HEK293 (cell line): ENCODE data around the gene HNF1A.

Experiments used
- CTCF ChIA-PET: fragments of 350-600 bp; formaldehyde crosslinking; extraction: SDS; loops from one replicate; lab custom pipeline; 2021; ENCODE audit warnings: antibody characterized with exemption; lab: Yijun Ruan, JAX
- POLR2A ChIA-PET: fragments of 300-600 bp; formaldehyde crosslinking; extraction: SDS; loops from one replicate; lab custom pipeline; 2020; ENCODE audit warnings: antibody characterized with exemption, inconsistent platforms; lab: Yijun Ruan, JAX
- H3K27ac ChIP-seq: fragments of 200-500 bp; sonication (Bioruptor generic); 2 replicates; pipeline ENCODE4 v1.5.1; 2014; ENCODE audit warnings: low read depth, low read length, control low read depth, inconsistent platforms; ENCODE audit errors: extremely low read depth
- H3K36me3 ChIP-seq, 2 experiments: fragments of 200-500 bp in 1 of 2; sonication (Bioruptor generic) in 1 of 2; 1 replicate in 1 of 2; 2 replicates in 1 of 2; pipeline ENCODE4 v1.5.1; 2014 to 2017; ENCODE audit warnings: inconsistent platforms in 2 of 2, low read length in 2 of 2; ENCODE audit not compliant: control insufficient read depth in 2 of 2, insufficient read depth in 1 of 2
- H3K4me1 ChIP-seq: fragments of 200-500 bp; sonication (Bioruptor generic); 2 replicates; pipeline ENCODE4 v1.5.1; 2014; ENCODE audit warnings: mild to moderate bottlenecking, low read length, inconsistent platforms; ENCODE audit not compliant: control insufficient read depth, insufficient read depth
- H3K4me3 ChIP-seq: 2 replicates; pipeline ENCODE4 v1.5.1; 2011; ENCODE audit warnings: low read depth, mild to moderate bottlenecking, control low read depth, low read length, moderate library complexity
- H3K9me3 ChIP-seq: fragments of 200-500 bp; sonication (Bioruptor generic); 2 replicates; pipeline ENCODE4 v1.5.1; 2014; ENCODE audit warnings: low read depth, low read length, inconsistent platforms; ENCODE audit not compliant: control insufficient read depth, insufficient read depth
- ATF2 ChIP-seq: fragments of 450-650 bp; formaldehyde crosslinking; IDR thresholded peaks from 2 replicates; pipeline ENCODE4 v1.5.1; 2016; ENCODE audit warnings: missing biosample characterization, missing genetic modification characterization, low read depth
- OVOL3 ChIP-seq: fragments of 450-650 bp; formaldehyde crosslinking; IDR thresholded peaks from 2 replicates; pipeline ENCODE4 v1.5.1; 2016; ENCODE audit warnings: missing biosample characterization, missing genetic modification characterization
- ZBTB49 ChIP-seq: fragments of 450-650 bp; formaldehyde crosslinking; IDR thresholded peaks from 2 replicates; pipeline ENCODE4 v1.5.1; 2016; ENCODE audit warnings: missing biosample characterization, missing genetic modification characterization, low read depth
- ZEB2 ChIP-seq: fragments of 450-650 bp; formaldehyde crosslinking; IDR thresholded peaks from 2 replicates; pipeline ENCODE4 v1.5.1; 2016; ENCODE audit warnings: missing biosample characterization, missing genetic modification characterization
- ZFP3 ChIP-seq: fragments of 450-650 bp; formaldehyde crosslinking; IDR thresholded peaks from 2 replicates; pipeline ENCODE4 v1.5.1; 2016; ENCODE audit warnings: low read depth, missing biosample characterization, missing genetic modification characterization
- ZNF16 ChIP-seq: fragments of 450-650 bp; formaldehyde crosslinking; IDR thresholded peaks from 2 replicates; pipeline ENCODE4 v1.5.1; 2016; ENCODE audit warnings: low read depth, missing biosample characterization, missing genetic modification characterization
- ZNF341 ChIP-seq: fragments of 450-650 bp; formaldehyde crosslinking; IDR thresholded peaks from 2 replicates; pipeline ENCODE4; 2016; ENCODE audit warnings: low read depth, missing biosample characterization, missing genetic modification characterization
- ZNF350 ChIP-seq: fragments of 450-650 bp; formaldehyde crosslinking; IDR thresholded peaks from 2 replicates; pipeline ENCODE4 v1.5.0; 2017; ENCODE audit warnings: missing biosample characterization, mild to moderate bottlenecking, missing genetic modification characterization
- ZNF426 ChIP-seq: fragments of 450-650 bp; formaldehyde crosslinking; IDR thresholded peaks from 2 replicates; pipeline ENCODE4 v1.5.1; 2017; ENCODE audit warnings: missing biosample characterization, missing genetic modification characterization, mild to moderate bottlenecking, inconsistent platforms, moderate library complexity
- ZNF48 ChIP-seq: fragments of 450-650 bp; formaldehyde crosslinking; IDR thresholded peaks from 2 replicates; pipeline ENCODE4 v1.5.1; 2016; ENCODE audit warnings: missing biosample characterization, missing genetic modification characterization
- ZNF596 ChIP-seq: fragments of 450-650 bp; IDR thresholded peaks from 2 replicates; pipeline ENCODE4 v1.5.0; 2018; ENCODE audit warnings: missing biosample characterization, mild to moderate bottlenecking, missing genetic modification characterization, moderate library complexity
- ZNF600 ChIP-seq: fragments of 450-650 bp; formaldehyde crosslinking; IDR thresholded peaks from 2 replicates; pipeline ENCODE4 v1.5.1; 2016; ENCODE audit warnings: missing biosample characterization, missing genetic modification characterization
- ZNF621 ChIP-seq: fragments of 450-650 bp; formaldehyde crosslinking; IDR thresholded peaks from 2 replicates; pipeline ENCODE4 v1.5.1; 2017; ENCODE audit warnings: missing biosample characterization, missing genetic modification characterization
- ZNF692 ChIP-seq: fragments of 450-650 bp; formaldehyde crosslinking; IDR thresholded peaks from 2 replicates; pipeline ENCODE4 v1.5.1; 2016; ENCODE audit warnings: missing biosample characterization, missing genetic modification characterization

HNF1A gene

GRCh38 chr12:120978296-120979219, at the start of gene HNF1A:
Gene HNF1A (plus strand): TSS chr12:120978543. CDS start chr12:120978769, 226 bp downstream.
- POLR2A ChIA-PET, result interaction anchor here (0.6 kb wide), 1 partner anchor 99 kb away, joined by 3 read pairs; no protein-coding TSS in a partner anchor
- Histone ChIP-seq H3K27ac (no peak within 1 kb of the TSS), H3K36me3 (no peaks in the 10 kb centered on the region), H3K4me3 (no peak within 1 kb of the TSS), H3K9me3 (no peaks in the 10 kb centered on the region), H3K4me1 (no peaks in the 10 kb centered on the region)
- TF ChIP-seq ZNF48 (tag by site-specific recombination) (no peak), OVOL3 (tag by site-specific recombination) (no peak), ZEB2 (tag by site-specific recombination) (no peak), ZNF16 (tag by site-specific recombination) (no peak), ZBTB49 (tag by site-specific recombination) (no peak), ZFP3 (tag by site-specific recombination) (no peak), ZNF341 (tag by site-specific recombination) (no peak), ZNF600 (tag by site-specific recombination) (no peak), ZNF350 (tag by site-specific recombination) (no peak), ZNF621 (tag by site-specific recombination) (no peak), ZNF426 (tag by site-specific recombination) (no peak), ZNF692 (tag by site-specific recombination) (no peak)
- CTCF ChIA-PET, result interaction anchor here (1.4 kb wide), 1 partner anchor 27 kb away, joined by 4 read pairs; no protein-coding TSS in a partner anchor

GRCh38 chr12:120928864-120929652, 49.3 kb upstream of the HNF1A start:
- H3K27ac ChIP-seq, result no peak overlapping the region
- CTCF ChIA-PET, result no interaction called here
- H3K9me3 ChIP-seq, result no peaks in the 10 kb centered on the region
- no peak overlapping the region for H3K4me3 ChIP-seq
- 0 out of 2 replicates have a peak, but pooled peaks have one; percentile 15 for TF ChIP-seq ATF2 (tag by site-specific recombination)
- TF ChIP-seq ZNF596 (tag by site-specific recombination), result no peak
- POLR2A ChIA-PET, result no interaction called here
- no peaks in the 10 kb centered on the region for H3K36me3 ChIP-seq
- no peaks in the 10 kb centered on the region for H3K4me1 ChIP-seq
